Measurements from ENCODE around the gene ACAA1.

DNA sequence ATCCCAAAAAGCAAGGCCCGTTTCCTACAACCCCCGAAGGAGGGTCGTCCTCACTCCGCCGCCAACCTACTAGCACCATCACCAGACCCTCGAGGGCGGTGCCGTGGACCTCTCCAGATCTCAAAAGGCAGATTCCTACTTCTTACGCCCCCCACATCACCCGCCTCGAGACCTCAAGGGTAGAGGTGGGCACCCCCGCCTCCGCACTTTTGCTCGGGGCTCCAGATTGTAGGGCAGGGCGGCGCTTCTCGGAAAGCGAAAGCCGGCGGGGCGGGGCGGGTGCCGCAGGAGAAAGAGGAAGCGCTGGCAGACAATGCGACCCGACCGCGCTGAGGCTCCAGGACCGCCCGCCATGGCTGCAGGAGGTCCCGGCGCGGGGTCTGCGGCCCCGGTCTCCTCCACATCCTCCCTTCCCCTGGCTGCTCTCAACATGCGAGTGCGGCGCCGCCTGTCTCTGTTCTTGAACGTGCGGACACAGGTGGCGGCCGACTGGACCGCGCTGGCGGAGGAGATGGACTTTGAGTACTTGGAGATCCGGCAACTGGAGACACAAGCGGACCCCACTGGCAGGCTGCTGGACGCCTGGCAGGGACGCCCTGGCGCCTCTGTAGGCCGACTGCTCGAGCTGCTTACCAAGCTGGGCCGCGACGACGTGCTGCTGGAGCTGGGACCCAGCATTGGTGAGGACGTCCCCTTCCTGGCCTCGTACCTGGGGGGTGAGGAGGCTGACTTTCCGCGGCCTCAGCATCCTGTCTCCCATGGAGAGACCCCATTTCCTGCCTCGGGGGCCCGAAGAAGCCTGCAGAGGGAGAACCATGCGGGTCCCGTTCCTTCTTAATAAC is 1.6 kb upstream of the ACAA1 start, which contains the start of gene MYD88:
- TF ChIP-seq YY1 (IDR thresholded peaks at IDR 0.05; ENCODE audit: insufficient read depth, insufficient read length) (no peak), SUZ12 (IDR thresholded peaks at IDR 0.05; ENCODE audit: extremely low read depth, insufficient read depth, insufficient read length) (no peak)
